SU-DHL-6 (cell line): Measurements from ENCODE around the gene EVL.
"Not testable (repeated sequence)": the region's sequence is repeated elsewhere in the genome, so short reads cannot be mapped to it uniquely, and the experiment has no call there.

ENCODE experiments used
- H2AFZ ChIP-seq: fragments of 200-600 bp; sonication (generic); 2 replicates; pipeline ENCODE4 v1.6.1; 2014; ENCODE audit warnings: low read depth, mild to moderate bottlenecking, moderate library complexity, mixed read lengths, antibody characterized with exemption, low read length; ENCODE audit not compliant: severe bottlenecking
- H3F3A ChIP-seq: fragments of 200-600 bp; shearing (Covaris generic); 2 replicates; pipeline ENCODE4 v1.6.0; 2016; ENCODE audit warnings: antibody characterized with exemption, mild to moderate bottlenecking; ENCODE audit not compliant: insufficient read depth
- H3K27ac ChIP-seq: fragments of 200-600 bp; sonication (generic); 2 replicates; pipeline ENCODE4 v1.5.1; 2016; ENCODE audit warnings: low read depth, mild to moderate bottlenecking, low read length, moderate library complexity, mixed read lengths
- H3K27me3 ChIP-seq: fragments of 200-600 bp; sonication (generic), shearing (Covaris generic); 2 replicates; pipeline ENCODE4 v1.6.0; 2014; ENCODE audit warnings: mild to moderate bottlenecking, low read length
- H3K36me3 ChIP-seq: fragments of 200-600 bp; sonication (generic); 2 replicates; pipeline ENCODE4 v1.6.1; 2014; ENCODE audit warnings: mild to moderate bottlenecking, low read length, mixed read lengths
- H3K4me2 ChIP-seq: fragments of 300-600, 200-600 bp; shearing (Covaris generic), sonication (generic); 2 replicates; pipeline ENCODE4 v1.6.0; 2014; ENCODE audit warnings: low read length, low read depth, mild to moderate bottlenecking; ENCODE audit not compliant: poor library complexity, severe bottlenecking
- H3K4me3 ChIP-seq: fragments of 200-600 bp; sonication (generic); 2 replicates; pipeline ENCODE4 v1.5.1; 2014; ENCODE audit warnings: antibody characterized with exemption, low read length, mild to moderate bottlenecking, mixed read lengths; ENCODE audit not compliant: insufficient read depth, poor library complexity, severe bottlenecking
- H3K79me2 ChIP-seq: fragments of 200-600 bp; sonication (generic); 2 replicates; pipeline ENCODE4 v1.6.1; 2014; ENCODE audit warnings: mild to moderate bottlenecking, low read length, moderate library complexity; ENCODE audit not compliant: insufficient read depth
- H3K9ac ChIP-seq: fragments of 200-600 bp; sonication (generic); 2 replicates; pipeline ENCODE4 v1.7.0; 2014; ENCODE audit warnings: mild to moderate bottlenecking, low read length
- H3K9me2 ChIP-seq: fragments of 200-600 bp; sonication (generic); replicated peaks from 2 replicates; pipeline ENCODE4 v1.6.1; 2014; ENCODE audit warnings: low read length; ENCODE audit not compliant: insufficient read depth
- H3K9me3 ChIP-seq: fragments of 200-600 bp; sonication (generic); 2 replicates; pipeline ENCODE4 v1.6.1; 2014; ENCODE audit warnings: low read length, mixed read lengths; ENCODE audit not compliant: insufficient read depth
- H4K20me1 ChIP-seq: fragments of 200-600 bp; sonication (generic); 2 replicates; pipeline ENCODE4 v1.6.1; 2014; ENCODE audit warnings: low read depth, mild to moderate bottlenecking, antibody characterized with exemption, low read length, moderate library complexity, mixed read lengths
- CTCF ChIP-seq: fragments of 200-600 bp; sonication (generic); IDR thresholded peaks from one replicate; pipeline ENCODE4 v1.5.1; 2017; ENCODE audit warnings: antibody characterized with exemption, mild to moderate bottlenecking, low read length, moderate library complexity; ENCODE audit not compliant: insufficient read depth, poor library complexity, severe bottlenecking
- EZH2phosphoT487 ChIP-seq: fragments of 200-600 bp; sonication (generic), shearing (Covaris generic); conservative IDR thresholded peaks from 2 replicates; pipeline ENCODE4 v1.6.1; 2018; ENCODE audit warnings: mild to moderate bottlenecking, antibody characterized with exemption, low read length, moderate library complexity, mixed read lengths

The EVL gene

GRCh38 chr14:100028990-100029677 is 36.1 kb upstream of the EVL start:
- TF ChIP-seq CTCF (no peak), EZH2phosphoT487 (no peak)
- H3K36me3 ChIP-seq, result no peaks in the 10 kb centered on the region
- no peaks in the 10 kb centered on the region for H3K9me2 ChIP-seq
- H3K79me2 ChIP-seq, result no peaks in the 10 kb centered on the region
- H3K9me3 ChIP-seq, result no peaks in the 10 kb centered on the region
- H3K4me2 ChIP-seq, result no peak overlapping the region
- no peak overlapping the region for H3K4me3 ChIP-seq
- no peak overlapping the region for H3K9ac ChIP-seq
- no peaks in the 10 kb centered on the region for H4K20me1 ChIP-seq
- H3F3A ChIP-seq, result no peaks in the 10 kb centered on the region
- no peak overlapping the region for H3K27ac ChIP-seq
- H3K27me3 ChIP-seq, result no peaks in the 10 kb centered on the region
- H2AFZ ChIP-seq, result no peak overlapping the region

GRCh38 chr14:100030006-100030405 is 35.2 kb upstream of the EVL start:
- not testable (repeated sequence) for H3K4me2 ChIP-seq

GRCh38 chr14:100030452-100031153 is 34.6 kb upstream of the EVL start:
- no peaks in the 10 kb centered on the region for H3K36me3 ChIP-seq
- TF ChIP-seq EZH2phosphoT487, result no peak
- no peak for TF ChIP-seq CTCF
- H3K9me2 ChIP-seq, result no peaks in the 10 kb centered on the region
- H3F3A ChIP-seq, result no peaks in the 10 kb centered on the region
- no peak overlapping the region for H3K4me2 ChIP-seq
- no peaks in the 10 kb centered on the region for H3K9me3 ChIP-seq
- no peak overlapping the region for H3K4me3 ChIP-seq
- H2AFZ ChIP-seq, result no peak overlapping the region
- H3K27ac ChIP-seq, result no peak overlapping the region
- no peaks in the 10 kb centered on the region for H3K79me2 ChIP-seq
- no peaks in the 10 kb centered on the region for H4K20me1 ChIP-seq
- H3K27me3 ChIP-seq, result no peaks in the 10 kb centered on the region
- H3K9ac ChIP-seq, result no peak overlapping the region

More at GRCh38 chr14:100030006-100030405, 35.2 kb upstream of the EVL start:
- not testable (repeated sequence) for H3K36me3 ChIP-seq, H3K79me2 ChIP-seq, H3K4me3 ChIP-seq, H3K27me3 ChIP-seq, H3K9me3 ChIP-seq, H2AFZ ChIP-seq, H3K9ac ChIP-seq, H3K9me2 ChIP-seq, H4K20me1 ChIP-seq, H3K27ac ChIP-seq, H3F3A ChIP-seq
